H54 (cell line): Measurements from ENCODE around the gene WDR11.

Experiments used
- DNase-seq: peaks from one replicate; pipeline ENCODE4 v3.0.0; 2011; ENCODE audit warnings: low spot score, mixed read lengths; ENCODE audit not compliant: insufficient read length
- FAIRE-seq: peaks from 3 replicates; lab custom pipeline; 2011; peaks lifted over from hg19 to GRCh38; lab: Jason Lieb, UNC
- POLR2A ChIP-seq: IDR thresholded peaks from 2 replicates; pipeline ENCODE4 v1.6.1; 2011; ENCODE audit warnings: low read depth, mild to moderate bottlenecking, low read length

Gene WDR11

DNA sequence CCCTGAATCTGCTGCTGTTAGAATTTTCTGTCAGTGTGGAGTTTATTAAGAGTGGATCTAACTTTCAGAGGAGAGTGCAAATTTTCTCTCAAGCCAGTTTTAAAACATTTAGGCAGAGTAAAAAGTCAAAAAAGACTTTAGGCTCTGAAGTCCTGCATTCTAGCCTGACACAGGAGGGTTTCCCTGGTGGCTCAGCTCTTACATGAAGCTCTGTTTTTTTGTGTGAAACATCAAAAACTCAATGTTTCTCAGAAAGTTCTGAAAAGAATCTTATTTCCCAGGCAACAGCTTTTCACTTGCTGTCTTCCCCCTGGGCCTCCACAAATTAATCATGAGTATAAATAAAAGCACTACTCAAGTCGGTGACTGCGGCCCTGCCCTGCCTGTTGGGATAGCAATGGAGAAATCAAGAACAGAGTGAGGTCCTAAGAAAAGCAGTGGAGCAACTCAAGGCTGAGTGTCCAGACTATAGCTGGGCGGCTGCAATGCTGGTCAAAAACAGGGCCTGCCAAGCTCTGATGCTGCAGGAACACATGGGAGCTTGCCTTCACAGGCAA lies 22.3 kb upstream of the WDR11 start:
- FAIRE-seq (no peak), DNase-seq (no peak)
- TF ChIP-seq POLR2A: no peak

DNA sequence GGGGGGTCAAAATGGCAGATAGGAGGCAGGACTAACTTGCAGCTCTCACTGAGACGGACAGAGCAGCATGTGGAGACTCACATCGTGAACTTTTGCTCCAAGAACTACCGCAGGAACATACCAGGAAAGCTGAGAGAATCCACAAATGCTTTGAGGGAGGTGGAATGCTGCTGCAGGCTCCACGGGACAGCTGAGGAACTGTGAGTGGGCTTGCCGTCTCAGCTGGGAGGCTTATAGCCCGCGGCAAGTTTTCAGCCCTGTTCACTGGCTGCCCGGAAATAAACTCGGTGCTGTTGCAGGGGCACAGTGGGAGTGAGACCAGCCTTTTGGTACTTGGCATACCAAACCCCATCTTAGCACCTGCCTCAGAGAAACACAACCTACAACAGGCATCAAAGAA lies 19.1 kb upstream of the WDR11 start:
- no peak for DNase-seq

DNA sequence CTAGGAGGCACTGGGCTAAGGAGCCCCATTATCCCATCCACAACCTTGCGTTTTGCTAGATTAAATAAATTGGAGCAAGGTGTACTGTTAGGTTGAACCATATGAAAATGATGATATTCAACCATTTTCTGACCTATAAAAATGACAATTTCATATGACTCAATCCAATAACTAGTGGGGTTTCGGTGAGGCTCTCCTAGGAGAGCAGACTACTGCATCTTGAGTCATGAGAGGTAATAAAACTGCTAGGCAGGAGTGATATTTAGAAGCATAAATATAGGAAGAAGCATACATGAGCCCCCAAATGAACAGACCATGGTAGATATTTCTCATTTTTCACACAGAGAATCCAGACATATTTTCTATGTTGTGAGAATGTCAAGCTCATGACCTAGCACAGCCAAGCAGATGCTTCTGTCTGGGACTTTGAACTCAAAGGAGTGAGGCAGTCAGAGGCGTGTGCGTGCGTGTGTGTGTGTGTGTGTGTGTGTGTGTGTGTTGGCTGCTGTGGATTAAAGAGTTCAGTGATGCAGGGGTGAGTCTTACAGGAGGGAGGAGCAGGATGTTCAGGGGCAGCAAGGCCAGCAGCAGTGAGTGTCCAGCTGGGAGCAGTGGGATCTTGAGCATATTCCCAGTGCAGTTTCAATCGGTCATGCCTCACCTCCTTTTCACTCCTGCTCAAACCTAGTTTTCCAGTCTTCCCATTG lies 17.8 kb upstream of the WDR11 start:
- FAIRE-seq: no peak
- no peak for DNase-seq
- TF ChIP-seq POLR2A: no peak

More for the DNA sequence above, 19.1 kb upstream of the WDR11 start:
- no peak for TF ChIP-seq POLR2A
- FAIRE-seq: no peak

DNA sequence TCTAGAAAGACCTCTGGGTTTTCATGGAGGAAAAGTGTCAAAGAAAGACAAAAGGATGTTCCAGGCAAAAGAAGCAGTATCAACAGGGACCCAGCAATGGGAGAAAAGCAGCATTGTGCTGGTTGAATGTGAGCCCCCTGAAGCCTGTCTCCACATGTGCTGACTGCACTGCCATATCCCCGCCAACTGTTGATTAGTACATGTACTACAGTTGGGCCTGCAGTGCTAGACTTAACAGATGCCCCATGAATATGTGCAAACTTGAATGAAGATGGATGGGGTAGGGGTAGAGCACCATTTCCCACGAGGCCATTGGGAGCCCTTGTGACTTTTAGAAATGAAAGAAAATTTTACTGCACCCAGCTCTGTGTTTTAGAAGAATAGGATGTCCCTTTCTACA lies 15.6 kb upstream of the WDR11 start:
- TF ChIP-seq POLR2A: no peak
- FAIRE-seq (no peak), DNase-seq (no peak)

DNA sequence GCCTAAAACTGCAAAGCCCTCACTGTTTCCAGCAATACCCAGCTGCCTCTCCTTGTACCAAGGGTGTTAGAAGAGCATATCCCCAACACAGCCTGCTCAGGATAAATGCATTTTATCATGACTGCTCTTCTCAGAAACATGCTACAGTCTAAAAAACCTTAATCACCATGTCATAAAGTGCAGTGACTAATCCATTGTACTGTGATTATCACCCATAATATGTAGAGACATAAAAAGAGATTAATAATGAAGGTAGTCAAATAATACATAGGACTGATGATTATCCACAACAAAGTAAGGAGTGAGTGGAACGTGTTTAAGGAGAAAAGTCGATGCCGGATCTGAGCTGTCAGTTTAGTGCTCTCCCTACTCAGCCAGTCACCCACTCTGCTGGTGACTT lies 12.2 kb upstream of the WDR11 start:
- DNase-seq (no peak), FAIRE-seq (no peak)
- TF ChIP-seq POLR2A: no peak

DNA sequence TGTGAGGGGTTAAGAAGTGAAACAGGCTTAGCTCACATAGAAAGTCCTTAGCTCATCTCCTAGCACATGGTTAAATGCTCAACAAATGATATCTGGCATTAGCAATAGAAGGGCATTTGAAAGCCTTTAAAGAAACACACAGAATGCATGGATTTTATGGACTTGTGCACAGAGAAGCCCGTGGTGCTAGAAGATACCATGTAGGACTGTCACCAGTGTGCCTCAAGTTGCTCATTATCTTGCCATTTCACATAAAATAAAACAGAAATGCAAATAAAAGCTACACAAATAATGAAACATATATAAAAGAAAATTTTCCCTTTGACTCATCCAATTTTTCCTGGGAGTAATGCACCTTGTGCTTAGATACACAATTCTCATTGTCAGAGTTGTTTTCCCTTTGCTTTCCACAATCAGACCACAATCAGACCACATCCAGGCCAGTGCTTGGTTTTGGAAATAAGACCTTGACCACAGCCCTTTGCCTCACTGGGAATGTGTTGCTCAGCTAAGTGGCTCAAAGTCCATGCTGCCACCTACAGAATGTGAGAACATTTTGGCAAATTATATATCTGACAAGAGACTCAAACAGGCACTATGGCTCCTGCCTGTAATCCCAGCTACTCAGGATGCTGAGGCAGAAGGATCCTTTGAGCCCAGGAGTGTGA lies 9.5 kb upstream of the WDR11 start:
- peak; percentile 33 for DNase-seq
- peak; percentile 30 for FAIRE-seq
- no peak for TF ChIP-seq POLR2A

DNA sequence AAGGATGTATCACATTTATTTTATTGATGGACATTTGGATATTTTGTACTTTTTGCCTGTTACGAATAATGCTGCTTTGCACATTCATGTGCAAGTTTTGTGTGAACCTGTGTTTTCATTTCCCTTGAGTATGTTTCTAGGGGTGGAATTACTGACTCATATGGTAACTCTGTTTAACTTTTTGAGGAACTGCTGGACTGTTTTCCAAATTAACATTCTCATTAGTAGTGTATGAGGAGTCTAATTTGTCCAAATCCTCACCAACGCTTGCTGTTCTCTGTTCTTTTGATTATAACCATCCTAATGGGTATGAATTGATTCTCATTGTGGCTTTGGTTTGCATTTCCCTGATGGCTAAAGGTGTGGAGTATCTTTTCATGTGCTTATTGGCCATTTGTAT lies 3.2 kb downstream of the WDR11 start:
- FAIRE-seq (no peak), DNase-seq (no peak)
- no peak for TF ChIP-seq POLR2A

DNA sequence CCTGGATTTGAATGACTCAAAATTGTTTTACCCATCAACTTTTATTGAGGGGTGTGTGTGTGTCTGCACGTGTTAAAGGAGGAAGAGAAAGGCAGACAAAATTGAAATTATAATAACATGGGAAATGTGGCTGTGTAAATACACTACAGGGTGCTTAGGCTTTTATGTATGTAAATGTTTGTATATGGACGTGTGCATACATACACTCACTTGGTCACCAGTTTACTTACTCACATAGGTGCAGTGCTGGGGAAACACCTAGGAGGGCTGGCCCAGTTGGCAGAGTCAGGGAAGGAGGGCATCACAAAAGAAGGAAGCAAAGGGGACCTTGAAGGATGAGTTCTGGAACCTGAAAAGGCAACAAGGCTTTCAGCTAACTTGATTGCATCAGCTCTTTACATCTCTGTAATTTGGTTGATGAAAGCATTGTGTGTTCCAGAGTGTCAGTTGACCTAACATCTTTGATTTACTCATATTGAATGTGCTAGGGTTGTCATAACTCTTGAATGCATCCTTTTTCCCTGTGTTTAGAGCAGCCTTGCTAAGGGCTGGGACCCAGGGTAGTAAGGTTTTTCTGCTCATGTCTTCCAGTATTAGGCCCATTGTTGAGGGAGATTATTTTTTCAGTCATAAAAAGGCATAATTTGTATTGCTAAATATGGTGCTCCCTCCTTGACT lies 10.2 kb downstream of the WDR11 start:
- no peak for DNase-seq
- no peak for TF ChIP-seq POLR2A
- no peak for FAIRE-seq

DNA sequence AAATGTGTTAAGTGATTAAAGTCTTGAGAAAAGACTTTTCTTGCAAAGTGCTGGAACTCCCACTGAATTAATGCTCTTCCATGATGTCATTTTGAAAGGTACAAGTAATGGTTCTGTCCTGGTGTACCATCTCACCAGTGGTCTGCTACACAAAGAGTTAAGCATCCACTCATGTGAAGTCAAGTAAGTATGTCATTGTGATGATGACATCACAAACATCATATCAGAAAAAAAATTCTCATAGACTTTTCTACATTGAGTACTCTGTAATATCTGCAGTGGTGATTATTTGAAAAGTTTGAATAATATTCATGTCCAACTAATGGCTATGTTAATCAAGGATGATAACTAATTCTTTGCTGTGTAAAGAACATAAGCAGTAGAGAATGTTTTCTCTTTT lies 22.6 kb downstream of the WDR11 start:
- FAIRE-seq: no peak
- no peak for DNase-seq
- no peak for TF ChIP-seq POLR2A

DNA sequence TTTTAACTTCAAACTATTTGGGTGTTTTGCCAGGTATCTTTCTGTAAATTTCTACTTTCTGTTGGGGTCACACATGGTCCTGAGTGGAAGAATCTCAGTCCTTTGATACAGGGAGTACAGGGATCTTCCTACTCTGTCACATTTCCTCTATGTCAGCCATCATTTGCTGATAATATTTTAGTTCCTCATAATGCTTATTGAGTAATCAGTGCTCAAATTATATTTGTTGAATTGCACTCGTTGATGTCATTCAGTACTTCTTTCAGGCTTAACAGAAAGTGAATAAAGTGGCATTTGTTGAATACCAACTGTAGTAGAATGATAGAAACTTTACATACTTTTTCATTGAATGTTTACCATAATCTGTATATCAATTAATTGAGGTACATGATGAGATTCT lies 31.9 kb downstream of the WDR11 start:
- DNase-seq (no peak), FAIRE-seq (no peak)
- TF ChIP-seq POLR2A: no peak

DNA sequence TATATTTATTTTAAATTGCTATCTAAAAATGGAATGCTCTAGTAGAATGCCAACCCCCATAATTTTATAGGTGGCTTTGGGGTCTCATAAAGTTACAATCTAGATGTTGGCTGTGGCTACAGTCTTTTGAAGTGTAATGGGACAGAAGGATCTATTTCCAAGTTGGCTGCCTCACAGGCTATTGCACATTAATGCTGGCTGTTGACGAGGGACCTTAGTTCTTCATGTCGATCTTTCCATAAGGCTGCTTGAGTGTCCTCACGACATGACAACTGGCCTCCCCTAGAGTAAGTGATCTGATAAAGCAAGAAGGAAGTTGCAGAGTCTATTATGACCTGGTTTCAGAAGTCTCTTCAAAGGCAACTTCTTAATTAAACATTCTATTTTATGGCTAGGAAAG lies 36.3 kb downstream of the WDR11 start:
- FAIRE-seq (no peak), DNase-seq (no peak)
- TF ChIP-seq POLR2A: no peak

DNA sequence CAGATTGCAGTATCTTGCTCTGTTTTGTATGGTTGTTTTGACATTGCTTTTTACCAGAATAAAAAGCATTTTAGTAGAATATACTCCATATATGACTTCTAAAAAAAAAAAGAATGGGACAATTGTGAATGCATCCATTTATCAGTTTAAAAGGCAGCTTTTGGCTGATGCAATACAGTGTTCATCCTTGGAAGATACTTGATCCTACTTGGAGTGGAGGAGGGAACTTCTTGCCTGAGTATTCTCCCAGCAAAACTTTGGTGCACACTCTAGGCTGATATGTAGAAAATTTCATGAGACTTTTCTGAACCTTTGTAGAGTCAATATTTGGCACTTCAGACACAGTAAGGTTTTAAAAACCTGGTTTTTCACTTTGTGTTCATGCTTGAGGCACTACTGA lies 40.2 kb downstream of the WDR11 start:
- no peak for FAIRE-seq
- DNase-seq: no peak
- no peak for TF ChIP-seq POLR2A

DNA sequence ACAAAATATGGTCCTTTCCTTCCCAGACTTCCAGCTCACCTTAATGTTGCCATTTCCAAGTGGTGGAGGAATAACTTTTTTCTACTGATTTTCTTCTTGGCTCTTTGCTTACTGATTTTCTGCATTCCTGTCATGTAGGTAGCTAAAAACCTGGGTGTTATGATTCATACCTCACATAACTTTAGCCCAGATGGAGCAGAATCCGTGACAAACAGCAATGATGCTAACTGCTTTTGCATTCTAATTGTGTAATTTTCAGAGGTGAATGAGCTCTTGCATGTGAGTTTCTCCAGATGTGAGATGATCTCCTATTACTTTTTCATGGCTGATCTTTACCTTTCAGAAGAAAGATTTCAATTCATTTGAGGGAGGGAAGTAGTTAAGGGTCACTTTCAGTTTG lies 43.4 kb downstream of the WDR11 start:
- no peak for DNase-seq
- no peak for TF ChIP-seq POLR2A
- no peak for FAIRE-seq

DNA sequence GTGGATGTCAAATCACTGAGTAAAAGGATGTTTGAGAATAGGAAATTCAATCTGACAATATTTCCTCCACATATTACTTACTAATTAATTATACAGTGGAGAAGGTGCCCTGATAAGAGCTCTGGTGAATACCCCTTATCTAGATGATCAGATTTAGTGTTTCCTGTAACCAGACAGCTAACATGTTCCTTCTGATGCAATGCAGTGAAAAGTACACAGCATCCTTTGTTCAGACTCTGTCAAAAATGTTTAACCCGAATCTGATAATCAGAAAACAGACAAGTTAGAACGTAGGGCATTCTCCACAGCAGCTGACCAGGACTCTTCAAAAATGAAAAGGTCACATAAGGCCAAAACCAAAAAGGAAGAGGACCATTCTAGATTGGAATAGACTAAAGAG lies 46.2 kb downstream of the WDR11 start:
- DNase-seq (no peak), FAIRE-seq (no peak)
- no peak for TF ChIP-seq POLR2A

DNA sequence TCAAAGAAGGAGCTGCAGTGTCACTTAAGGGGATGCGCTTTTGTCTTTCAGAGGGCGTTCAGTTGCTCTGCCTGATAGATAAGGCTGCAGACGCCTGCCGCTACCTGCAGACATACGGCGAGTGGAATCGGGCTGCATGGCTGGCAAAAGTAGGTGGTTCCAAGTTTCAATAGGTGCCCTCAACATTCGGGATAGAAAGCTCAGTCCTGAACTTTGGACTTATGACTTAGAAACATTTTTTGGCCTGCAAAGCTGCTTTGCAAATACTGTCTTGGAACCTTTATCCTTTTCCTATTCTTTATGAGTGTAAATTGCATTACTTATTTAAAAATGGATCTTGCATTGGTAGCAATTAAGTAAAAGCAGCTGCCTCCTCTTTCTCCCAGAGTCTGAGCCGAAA lies 54.1 kb downstream of the WDR11 start:
- DNase-seq (no peak), FAIRE-seq (no peak)
- TF ChIP-seq POLR2A: no peak
